ENCODE data around the gene MYL11. TPM values are rescaled to one million over a fixed set of nuclear protein-coding genes. Genes with fewer than 3 reads are reported as not detected.
A peak's percentile ranks its signal among the peaks of the same experiment; 100 is the strongest.

The MYL11 gene
- polyA plus RNA-seq, 1 donor from 2014 or later, result not detected

DNA sequence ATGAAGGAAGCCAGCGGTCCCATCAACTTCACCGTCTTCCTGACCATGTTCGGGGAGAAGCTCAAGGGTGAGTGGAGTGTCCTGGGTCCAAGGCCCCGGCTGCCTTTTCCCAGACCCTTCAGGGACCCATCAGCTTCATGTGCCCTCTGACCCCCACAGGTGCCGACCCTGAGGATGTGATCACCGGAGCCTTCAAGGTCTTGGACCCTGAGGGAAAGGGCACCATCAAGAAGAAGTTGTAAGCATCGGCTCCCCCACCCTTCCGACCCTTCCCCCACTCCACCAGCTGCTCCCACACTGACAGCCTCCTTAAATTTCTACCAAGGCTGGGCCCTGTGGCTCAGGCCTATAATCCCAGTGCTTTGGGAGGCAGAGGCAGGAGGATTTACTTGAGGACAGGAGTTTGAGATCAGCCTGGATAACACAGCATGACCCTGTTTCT is 1.9 kb downstream of the MYL11 start:
- Histone ChIP-seq H3K9ac (ENCODE audit: low read length) (no peak overlapping the region), H3K36me3 (ENCODE audit: insufficient read depth, low read length) (no peaks in the 10 kb centered on the region), H3K27ac (ENCODE audit: low read length) (no peak overlapping the region), H3K9me2 (ENCODE audit: insufficient read depth, low read length) (no peaks in the 10 kb centered on the region), H3K9me3 (ENCODE audit: low read length) (no peaks in the 10 kb centered on the region), H3K4me2 (ENCODE audit: low read length) (no peak overlapping the region), H3K79me2 (replicated peaks; ENCODE audit: insufficient read depth, low read length) (peaks cover 5% of the 10 kb centered on the region), H2AFZ (ENCODE audit: low read depth, low read length) (no peak overlapping the region), H4K20me1 (ENCODE audit: insufficient read depth) (no peaks in the 10 kb centered on the region), H3F3A (ENCODE audit: insufficient read depth, low read length, poor library complexity, severe bottlenecking) (no peaks in the 10 kb centered on the region), H3K4me3 (ENCODE audit: low read length) (no peak overlapping the region), H3K27me3 (ENCODE audit: insufficient read depth, low read depth, low read length) (no peaks in the 10 kb centered on the region)
- no peak for TF ChIP-seq EP300 (conservative IDR thresholded peaks at IDR 0.05; ENCODE audit: poor library complexity, severe bottlenecking)
- TF ChIP-seq SMC3 (conservative IDR thresholded peaks at IDR 0.05; ENCODE audit: poor library complexity), result no peak
- no peak for TF ChIP-seq EZH2 (IDR thresholded peaks at IDR 0.05; ENCODE audit: borderline replicate concordance, insufficient read depth, low read length, poor library complexity, severe bottlenecking)
- no peak for TF ChIP-seq MXI1 (conservative IDR thresholded peaks at IDR 0.05; ENCODE audit: poor library complexity, severe bottlenecking)
- no peak for TF ChIP-seq REST (IDR thresholded peaks at IDR 0.05; ENCODE audit: borderline replicate concordance)
- no peak for TF ChIP-seq RAD21 (conservative IDR thresholded peaks at IDR 0.05)
- no peak for TF ChIP-seq POLR2AphosphoS5 (IDR thresholded peaks at IDR 0.05)
- no peak for TF ChIP-seq TAF1 (IDR thresholded peaks at IDR 0.05; ENCODE audit: low read depth)
- TF ChIP-seq, protein P1, sequence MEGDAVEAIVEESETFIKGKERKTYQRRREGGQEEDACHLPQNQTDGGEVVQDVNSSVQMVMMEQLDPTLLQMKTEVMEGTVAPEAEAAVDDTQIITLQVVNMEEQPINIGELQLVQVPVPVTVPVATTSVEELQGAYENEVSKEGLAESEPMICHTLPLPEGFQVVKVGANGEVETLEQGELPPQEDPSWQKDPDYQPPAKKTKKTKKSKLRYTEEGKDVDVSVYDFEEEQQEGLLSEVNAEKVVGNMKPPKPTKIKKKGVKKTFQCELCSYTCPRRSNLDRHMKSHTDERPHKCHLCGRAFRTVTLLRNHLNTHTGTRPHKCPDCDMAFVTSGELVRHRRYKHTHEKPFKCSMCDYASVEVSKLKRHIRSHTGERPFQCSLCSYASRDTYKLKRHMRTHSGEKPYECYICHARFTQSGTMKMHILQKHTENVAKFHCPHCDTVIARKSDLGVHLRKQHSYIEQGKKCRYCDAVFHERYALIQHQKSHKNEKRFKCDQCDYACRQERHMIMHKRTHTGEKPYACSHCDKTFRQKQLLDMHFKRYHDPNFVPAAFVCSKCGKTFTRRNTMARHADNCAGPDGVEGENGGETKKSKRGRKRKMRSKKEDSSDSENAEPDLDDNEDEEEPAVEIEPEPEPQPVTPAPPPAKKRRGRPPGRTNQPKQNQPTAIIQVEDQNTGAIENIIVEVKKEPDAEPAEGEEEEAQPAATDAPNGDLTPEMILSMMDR (IDR thresholded peaks at IDR 0.05; ENCODE audit: poor library complexity, severe bottlenecking), result no peak

DNA sequence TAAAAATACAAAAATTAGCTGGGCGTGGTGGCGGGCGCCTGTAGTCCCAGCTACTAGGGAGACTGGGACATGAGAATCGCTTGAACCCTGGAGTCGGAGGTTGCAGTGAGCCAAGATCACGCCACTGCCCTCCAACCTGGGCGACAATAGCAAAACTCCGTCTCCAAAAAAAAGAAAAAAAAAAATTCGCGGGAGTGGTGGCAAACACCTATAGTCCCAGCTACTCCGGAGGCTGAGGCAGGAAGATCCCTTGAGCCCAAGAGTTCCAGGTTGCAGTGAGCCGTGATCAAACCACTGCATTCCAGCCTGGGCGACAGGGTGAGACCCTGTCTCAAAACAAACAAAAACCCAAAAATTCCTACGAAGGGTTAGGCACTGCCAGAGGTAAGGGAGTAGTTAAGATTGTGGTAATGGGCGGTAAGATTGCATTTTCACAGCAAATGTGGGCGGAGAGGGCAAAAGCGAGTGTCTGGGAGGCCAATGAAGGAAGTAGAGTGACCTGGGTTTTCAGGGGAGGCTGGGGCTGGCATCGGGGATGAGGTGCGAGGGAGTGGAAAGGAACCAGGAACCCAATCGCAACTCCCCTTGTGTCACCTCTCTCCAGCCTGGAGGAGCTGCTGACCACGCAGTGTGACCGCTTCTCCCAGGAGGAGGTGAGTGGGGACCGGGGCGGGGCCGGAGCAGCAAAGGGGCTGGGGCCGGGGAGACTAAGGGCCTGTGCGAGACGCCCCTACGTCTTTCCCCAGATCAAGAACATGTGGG is 2.6 kb downstream of the MYL11 start:
- H3K27ac ChIP-seq (ENCODE audit: low read length), result peak overlapping the region; percentile 100
- peak overlapping the region; percentile 95 for H3K4me2 ChIP-seq (ENCODE audit: low read length)
- no peaks in the 10 kb centered on the region for H4K20me1 ChIP-seq (ENCODE audit: insufficient read depth)
- H3K4me3 ChIP-seq (ENCODE audit: low read length), result peak overlapping the region; percentile 98
- TF ChIP-seq POLR2AphosphoS5 (IDR thresholded peaks at IDR 0.05) (no peak), RAD21 (conservative IDR thresholded peaks at IDR 0.05) (no peak), SMC3 (conservative IDR thresholded peaks at IDR 0.05; ENCODE audit: poor library complexity) (no peak), EZH2 (IDR thresholded peaks at IDR 0.05; ENCODE audit: borderline replicate concordance, insufficient read depth, low read length, poor library complexity, severe bottlenecking) (no peak), TAF1 (IDR thresholded peaks at IDR 0.05; ENCODE audit: low read depth) (no peak), REST (IDR thresholded peaks at IDR 0.05; ENCODE audit: borderline replicate concordance) (no peak), MXI1 (conservative IDR thresholded peaks at IDR 0.05; ENCODE audit: poor library complexity, severe bottlenecking) (no peak), EP300 (conservative IDR thresholded peaks at IDR 0.05; ENCODE audit: poor library complexity, severe bottlenecking) (no peak)
- TF ChIP-seq, protein P1 (IDR thresholded peaks at IDR 0.05; ENCODE audit: poor library complexity, severe bottlenecking), result no peak
- H3F3A ChIP-seq (ENCODE audit: insufficient read depth, low read length, poor library complexity, severe bottlenecking), result no peaks in the 10 kb centered on the region
- H3K9me2 ChIP-seq (ENCODE audit: insufficient read depth, low read length), result no peaks in the 10 kb centered on the region
- H2AFZ ChIP-seq (ENCODE audit: low read depth, low read length), result peak overlapping the region; percentile 93
- H3K79me2 ChIP-seq (replicated peaks; ENCODE audit: insufficient read depth, low read length), result peaks cover 5% of the 10 kb centered on the region
- peak overlapping the region; percentile 100 for H3K9ac ChIP-seq (ENCODE audit: low read length)
- no peaks in the 10 kb centered on the region for H3K9me3 ChIP-seq (ENCODE audit: low read length)
- no peaks in the 10 kb centered on the region for H3K36me3 ChIP-seq (ENCODE audit: insufficient read depth, low read length)
- no peaks in the 10 kb centered on the region for H3K27me3 ChIP-seq (ENCODE audit: insufficient read depth, low read depth, low read length)
